Measurements from ENCODE around the gene ZNF429.
"Not testable (repeated sequence)": the region's sequence is repeated elsewhere in the genome, so short reads cannot be mapped to it uniquely, and the experiment has no call there.

The ZNF429 gene

GRCh38 chr19:21505459-21506451 lies at the start of gene ZNF429:
TSS of gene ZNF429 (plus strand) at chr19:21505602. CDS start at chr19:21505772, 170 bp downstream.
- H3K4me3 ChIP-seq (ENCODE audit: low read depth, low read length), result peak within 1 kb of the TSS; percentile 91

- H3K4me3 ChIP-seq (ENCODE audit: low read depth, low read length), result no peak overlapping the region
These were observed 44.7 kb upstream of the ZNF429 start for GRCh38 chr19:21460686-21461085.

DNA sequence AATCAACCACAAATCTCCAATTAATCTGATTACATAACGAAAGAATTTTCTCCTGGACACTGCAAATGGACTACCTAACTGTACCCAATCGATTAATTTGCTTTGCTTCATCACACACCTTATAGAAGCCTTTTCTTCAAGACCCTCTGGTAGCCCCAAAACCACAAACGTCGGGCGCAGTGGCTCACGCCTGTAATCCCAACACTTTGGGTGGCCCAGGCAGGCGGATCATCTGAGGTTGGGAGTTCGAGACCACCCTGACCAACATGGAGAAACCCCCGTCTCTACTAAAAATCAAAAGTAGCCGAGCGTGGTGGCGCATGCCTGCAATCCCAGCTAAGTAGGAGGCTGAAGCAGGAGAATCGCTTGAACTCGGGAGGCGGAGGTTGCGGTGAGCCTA lies 42.9 kb upstream of the ZNF429 start:
- no peak overlapping the region for H3K4me3 ChIP-seq (ENCODE audit: low read depth, low read length)

DNA sequence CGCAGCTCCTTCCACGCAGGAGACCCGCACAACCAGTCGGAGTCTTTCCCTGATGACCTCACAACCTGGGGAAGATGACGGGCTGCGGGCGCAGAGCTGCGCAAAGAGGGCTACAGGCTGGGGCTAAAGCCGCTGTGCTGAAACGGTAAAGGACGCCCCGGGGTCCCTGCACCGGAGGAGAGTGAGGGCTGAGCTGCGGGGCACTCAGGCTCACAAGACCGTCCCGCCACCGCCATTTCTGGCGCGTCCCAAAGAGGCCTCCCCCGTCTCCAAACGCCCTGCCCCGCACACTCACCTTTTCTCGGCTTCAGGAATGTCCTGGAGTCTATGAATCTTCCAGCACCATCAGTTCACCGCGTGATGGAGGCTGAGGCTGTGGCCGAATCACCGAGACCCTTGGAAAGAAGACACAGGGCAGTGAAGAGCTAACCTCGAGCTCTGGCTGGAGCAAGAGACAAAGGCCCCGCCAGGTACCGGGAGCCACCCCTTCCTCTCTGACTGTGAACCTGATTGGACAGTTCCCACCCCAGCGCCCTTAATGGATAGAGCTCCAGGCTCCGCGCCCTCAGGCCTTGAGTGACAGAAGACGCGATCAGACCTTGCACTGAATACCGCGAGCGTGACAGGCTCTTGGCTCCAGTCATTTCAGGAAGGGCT lies 41.8 kb upstream of the ZNF429 start:
- peak overlapping the region; percentile 61 for H3K4me3 ChIP-seq (ENCODE audit: low read depth, low read length)

DNA sequence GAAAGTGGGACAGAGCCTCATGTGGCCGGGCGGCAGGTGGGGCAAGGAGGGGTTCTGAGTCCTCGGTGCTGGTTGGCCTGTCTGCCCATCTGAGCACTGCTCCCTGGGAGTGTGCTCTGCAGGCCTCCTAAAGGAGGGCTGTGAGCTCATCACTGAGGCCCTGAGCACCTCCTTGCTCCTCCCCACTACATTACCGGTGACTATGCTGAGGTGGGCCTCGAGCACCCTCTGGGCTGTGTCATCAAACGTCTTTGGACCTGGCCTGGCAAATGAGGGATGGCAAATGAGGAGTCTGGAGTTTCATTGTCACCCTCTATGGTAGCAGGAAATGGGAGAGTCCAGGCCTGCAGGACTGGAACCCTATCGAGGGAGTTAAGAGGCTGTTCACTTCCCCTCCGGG lies 38.8 kb upstream of the ZNF429 start:
- no peak overlapping the region for H3K4me3 ChIP-seq (ENCODE audit: low read depth, low read length)

- H3K4me3 ChIP-seq (ENCODE audit: low read depth, low read length), result no peak overlapping the region
These were observed 36.6 kb upstream of the ZNF429 start for GRCh38 chr19:21468791-21469190.

- no peak overlapping the region for H3K4me3 ChIP-seq (ENCODE audit: low read depth, low read length)
These were observed 32.9 kb upstream of the ZNF429 start for GRCh38 chr19:21472507-21472906.

DNA sequence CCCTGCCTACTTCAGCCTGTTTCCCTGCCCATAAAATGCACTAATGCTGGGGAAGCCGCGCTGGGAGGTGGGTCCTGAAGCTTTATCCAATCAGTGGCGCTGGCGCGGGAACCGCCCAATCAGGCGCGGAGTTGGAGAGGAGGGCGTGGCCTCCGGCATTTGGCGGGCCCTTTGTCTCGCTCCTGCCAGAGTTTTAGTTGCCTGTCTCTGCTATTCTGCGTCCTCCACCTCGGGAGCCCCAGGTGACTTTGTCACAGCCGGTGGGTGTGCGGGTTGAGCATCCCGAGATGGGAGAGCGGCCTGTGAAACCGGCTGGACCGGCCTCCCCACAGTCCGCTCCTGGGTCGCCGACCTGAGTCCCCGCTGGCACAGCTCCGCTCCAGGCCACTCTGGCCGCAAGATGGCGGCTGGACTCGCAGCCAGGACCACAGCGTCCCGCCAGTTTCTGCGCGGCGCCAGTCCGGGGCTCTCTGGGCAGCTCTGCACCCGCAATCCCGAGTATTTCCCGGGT lies 30.7 kb upstream of the ZNF429 start:
- H3K4me3 ChIP-seq (ENCODE audit: low read depth, low read length), result no peak overlapping the region

GRCh38 chr19:21482361-21482760 lies 23.0 kb upstream of the ZNF429 start:
- not testable (repeated sequence) for H3K4me3 ChIP-seq (ENCODE audit: low read depth, low read length)

- H3K4me3 ChIP-seq (ENCODE audit: low read depth, low read length), result no peak overlapping the region
These were observed 22.5 kb upstream of the ZNF429 start for GRCh38 chr19:21482863-21483276.

- H3K4me3 ChIP-seq (ENCODE audit: low read depth, low read length), result no peak overlapping the region
These were observed 21.7 kb upstream of the ZNF429 start for GRCh38 chr19:21483589-21484170.

DNA sequence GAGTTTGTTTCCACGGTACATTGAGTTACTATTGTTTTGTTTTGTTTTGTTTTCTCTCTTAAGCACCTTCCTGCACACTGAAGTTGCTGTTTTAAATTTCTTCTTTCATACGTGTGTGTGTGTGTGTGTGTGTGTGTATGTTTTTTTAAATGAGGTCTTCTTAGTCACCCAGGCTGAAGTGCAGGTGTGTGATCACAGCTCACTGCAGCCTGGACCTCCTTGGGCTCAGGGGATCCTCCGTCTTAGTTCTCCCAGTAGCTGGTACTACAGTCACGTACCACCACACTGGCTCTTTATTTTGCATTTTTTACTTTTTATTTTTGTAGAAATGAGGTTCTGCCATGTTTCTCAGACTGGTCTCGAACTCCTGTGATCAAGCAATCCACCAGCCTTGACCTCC lies 20.8 kb upstream of the ZNF429 start:
- no peak overlapping the region for H3K4me3 ChIP-seq (ENCODE audit: low read depth, low read length)

GRCh38 chr19:21485926-21486325 lies 19.5 kb upstream of the ZNF429 start:
- H3K4me3 ChIP-seq (ENCODE audit: low read depth, low read length), result no peak overlapping the region

GRCh38 chr19:21487969-21488368 lies 17.4 kb upstream of the ZNF429 start:
- H3K4me3 ChIP-seq (ENCODE audit: low read depth, low read length), result no peak overlapping the region

GRCh38 chr19:21491146-21491545 lies 14.3 kb upstream of the ZNF429 start:
- no peak overlapping the region for H3K4me3 ChIP-seq (ENCODE audit: low read depth, low read length)

DNA sequence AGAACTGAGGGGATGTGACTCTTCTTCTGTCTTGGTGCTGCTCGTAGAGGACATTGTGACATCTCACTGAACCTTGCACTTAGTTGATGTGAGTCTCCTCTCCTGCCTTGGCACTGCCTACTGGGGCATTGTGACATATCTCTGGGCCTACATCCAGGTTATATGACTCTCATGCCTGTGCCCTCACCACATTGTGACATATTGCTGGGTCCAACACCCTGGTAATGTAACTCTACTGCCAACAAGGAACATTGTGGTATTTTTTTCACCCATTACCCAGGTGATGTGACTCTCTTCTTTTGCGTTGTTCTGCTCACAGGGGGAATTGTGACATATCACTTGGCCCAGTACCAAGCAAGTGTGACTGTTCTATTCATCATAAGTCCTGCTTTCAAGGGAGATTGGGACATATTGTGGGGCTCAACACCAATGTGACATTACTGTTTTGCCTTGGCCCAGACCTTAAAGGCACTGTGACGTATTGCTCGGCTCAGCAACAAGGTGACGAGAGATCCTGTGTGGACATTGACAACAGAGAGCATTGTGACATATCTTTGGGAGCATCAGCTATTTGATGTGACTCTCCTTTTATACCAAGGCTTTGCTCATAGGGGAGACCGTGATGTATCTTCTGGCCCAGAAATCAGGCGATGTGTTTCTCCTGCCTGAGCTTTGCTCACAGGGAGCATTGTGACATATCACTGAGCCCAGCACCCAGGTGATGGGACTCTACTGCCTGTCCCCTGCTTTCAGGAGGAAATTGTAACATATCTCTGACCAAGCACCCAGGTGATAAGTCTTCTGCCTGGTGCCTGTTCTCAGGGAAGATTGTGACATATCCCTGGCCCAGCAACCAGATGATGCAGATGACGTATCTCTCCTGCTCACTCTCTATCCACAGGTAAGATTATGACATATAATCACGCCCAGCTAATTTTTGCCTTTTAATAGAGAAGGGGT lies 12.2 kb upstream of the ZNF429 start:
- H3K4me3 ChIP-seq (ENCODE audit: low read depth, low read length), result no peak overlapping the region

GRCh38 chr19:21496876-21497275 lies 8.5 kb upstream of the ZNF429 start:
- H3K4me3 ChIP-seq (ENCODE audit: low read depth, low read length), result no peak overlapping the region

DNA sequence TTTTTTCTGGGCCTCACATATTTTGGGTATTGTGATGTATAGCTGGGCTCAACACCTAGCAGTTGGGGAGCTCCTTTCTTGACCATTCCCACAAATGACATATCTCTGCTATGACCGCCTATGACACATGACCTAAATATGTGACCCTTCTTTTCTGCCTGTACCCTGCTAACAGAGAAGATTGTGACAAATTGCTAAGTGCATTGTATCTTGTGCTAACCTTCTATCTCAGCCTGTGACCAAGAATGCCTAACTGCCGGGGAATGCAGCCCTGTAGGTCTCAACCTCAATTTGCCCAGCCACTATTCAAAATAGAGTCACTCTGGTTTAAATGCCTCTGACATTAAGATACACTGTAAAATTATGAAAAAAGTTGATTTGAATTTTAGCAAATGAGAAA lies 6.8 kb upstream of the ZNF429 start:
- no peak overlapping the region for H3K4me3 ChIP-seq (ENCODE audit: low read depth, low read length)

- no peak overlapping the region for H3K4me3 ChIP-seq (ENCODE audit: low read depth, low read length)
These were observed 2.8 kb downstream of the ZNF429 start for GRCh38 chr19:21508198-21508597.

DNA sequence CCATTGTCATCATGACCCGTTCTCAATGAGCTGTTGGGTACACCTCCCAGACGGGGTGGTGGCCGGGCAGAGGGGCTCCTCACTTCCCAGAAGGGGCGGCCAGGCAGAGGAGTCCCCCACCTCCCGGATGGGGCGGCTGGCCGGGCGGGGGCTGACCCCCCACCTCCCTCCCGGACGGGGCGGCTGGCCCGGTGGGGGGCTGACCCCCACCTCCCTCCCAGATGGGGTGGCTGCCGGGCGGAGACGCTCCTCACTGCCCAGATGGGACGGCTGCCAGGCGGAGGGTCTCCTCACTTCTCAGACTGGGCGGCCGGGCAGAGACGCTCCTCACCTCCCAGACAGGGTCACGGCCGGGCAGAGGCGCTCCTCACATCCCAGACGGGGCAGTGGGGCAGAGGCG lies 5.7 kb downstream of the ZNF429 start:
- not testable (repeated sequence) for H3K4me3 ChIP-seq (ENCODE audit: low read depth, low read length)
